Measurements from ENCODE around the gene VPS29. TPM values are rescaled to one million over a fixed set of nuclear protein-coding genes. Genes with fewer than 3 reads are reported as not detected.
A peak's percentile ranks its signal among the peaks of the same experiment; 100 is the strongest.

Gene VPS29
- total and polyA plus RNA-seq, 9 of the 15 experiments (the other 6 are each of a cell fraction or from before 2014, with no cell fraction given): 85.8 to 638 (median 272) TPM

- TF ChIP-seq, protein P1, sequence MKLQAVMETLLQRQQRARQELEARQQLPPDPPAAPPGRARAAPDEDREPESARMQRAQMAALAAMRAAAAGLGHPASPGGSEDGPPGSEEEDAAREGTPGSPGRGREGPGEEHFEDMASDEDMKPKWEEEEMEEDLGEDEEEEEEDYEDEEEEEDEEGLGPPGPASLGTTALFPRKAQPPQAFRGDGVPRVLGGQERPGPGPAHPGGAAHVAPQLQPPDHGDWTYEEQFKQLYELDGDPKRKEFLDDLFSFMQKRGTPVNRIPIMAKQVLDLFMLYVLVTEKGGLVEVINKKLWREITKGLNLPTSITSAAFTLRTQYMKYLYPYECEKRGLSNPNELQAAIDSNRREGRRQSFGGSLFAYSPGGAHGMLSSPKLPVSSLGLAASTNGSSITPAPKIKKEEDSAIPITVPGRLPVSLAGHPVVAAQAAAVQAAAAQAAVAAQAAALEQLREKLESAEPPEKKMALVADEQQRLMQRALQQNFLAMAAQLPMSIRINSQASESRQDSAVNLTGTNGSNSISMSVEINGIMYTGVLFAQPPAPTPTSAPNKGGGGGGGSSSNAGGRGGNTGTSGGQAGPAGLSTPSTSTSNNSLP (IDR thresholded peaks at IDR 0.05; ENCODE audit: borderline replicate concordance, low read depth, low read length): no peak
- TF ChIP-seq ZNF124 (CRISPR knock-in tag; IDR thresholded peaks at IDR 0.05) (no peak), STAG1 (CRISPR knock-in tag; IDR thresholded peaks at IDR 0.05; ENCODE audit: borderline replicate concordance) (no peak), TEAD2 (tag; IDR thresholded peaks at IDR 0.05) (no peak), ATF1 (CRISPR knock-in tag; IDR thresholded peaks at IDR 0.05) (no peak), ATF1 (tag; IDR thresholded peaks at IDR 0.05) (peak; percentile 88), NR2C2 (CRISPR knock-in tag; IDR thresholded peaks at IDR 0.05) (peak; percentile 88), NR2C2 (tag; IDR thresholded peaks at IDR 0.05) (peak; percentile 73), ELK3 (CRISPR knock-in tag; IDR thresholded peaks at IDR 0.05) (no peak; the same call in 1 of the 2 replicates), ZNF398 (CRISPR knock-in tag; IDR thresholded peaks at IDR 0.05) (no peak), ELF1 (tag; IDR thresholded peaks at IDR 0.05) (peak; percentile 68), HDAC3 (IDR thresholded peaks at IDR 0.05; ENCODE audit: borderline replicate concordance, partially characterized antibody) (no peak), NONO (IDR thresholded peaks at IDR 0.05; ENCODE audit: low read depth in 2 of 2, low read length in 1 of 2) (no peak), SMAD1 (IDR thresholded peaks at IDR 0.05; ENCODE audit: low read depth, low read length, partially characterized antibody) (peak; percentile 18), JUND (IDR thresholded peaks at IDR 0.05; ENCODE audit: borderline replicate concordance, low read depth, low read length) (peak; percentile 65), JUND (tag; IDR thresholded peaks at IDR 0.05; ENCODE audit: borderline replicate concordance, low read depth, low read length) (peak; percentile 68; the same call in 1 of the 3 replicates), HLTF (IDR thresholded peaks at IDR 0.05) (no peak), ERF (CRISPR knock-in tag; IDR thresholded peaks at IDR 0.05) (peak; percentile 91), MCM3 (IDR thresholded peaks at IDR 0.05) (no peak), ZC3H11A (IDR thresholded peaks at IDR 0.05; ENCODE audit: low read depth, low read length) (no peak)
- TF ChIP-seq, protein P2, sequence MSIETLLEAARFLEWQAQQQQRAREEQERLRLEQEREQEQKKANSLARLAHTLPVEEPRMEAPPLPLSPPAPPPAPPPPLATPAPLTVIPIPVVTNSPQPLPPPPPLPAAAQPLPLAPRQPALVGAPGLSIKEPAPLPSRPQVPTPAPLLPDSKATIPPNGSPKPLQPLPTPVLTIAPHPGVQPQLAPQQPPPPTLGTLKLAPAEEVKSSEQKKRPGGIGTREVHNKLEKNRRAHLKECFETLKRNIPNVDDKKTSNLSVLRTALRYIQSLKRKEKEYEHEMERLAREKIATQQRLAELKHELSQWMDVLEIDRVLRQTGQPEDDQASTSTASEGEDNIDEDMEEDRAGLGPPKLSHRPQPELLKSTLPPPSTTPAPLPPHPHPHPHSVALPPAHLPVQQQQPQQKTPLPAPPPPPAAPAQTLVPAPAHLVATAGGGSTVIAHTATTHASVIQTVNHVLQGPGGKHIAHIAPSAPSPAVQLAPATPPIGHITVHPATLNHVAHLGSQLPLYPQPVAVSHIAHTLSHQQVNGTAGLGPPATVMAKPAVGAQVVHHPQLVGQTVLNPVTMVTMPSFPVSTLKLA (conservative IDR thresholded peaks at IDR 0.05): peak; percentile 44 to 76
Observed at GRCh38 chr12:110501752-110502738, at the start of gene VPS29, which contains the start of gene RAD9B (continued).

Data from K562 (cell line).